Limb (tissue), 2 donors: ENCODE data around the gene HES6.

ENCODE experiments used
- DNase-seq, 2 donors: peaks; one replicate each; pipeline ENCODE4 v3.0.0-alpha.2; 2016; ENCODE audit errors: extremely low spot score in 2 of 2

HES6 gene, protein sequence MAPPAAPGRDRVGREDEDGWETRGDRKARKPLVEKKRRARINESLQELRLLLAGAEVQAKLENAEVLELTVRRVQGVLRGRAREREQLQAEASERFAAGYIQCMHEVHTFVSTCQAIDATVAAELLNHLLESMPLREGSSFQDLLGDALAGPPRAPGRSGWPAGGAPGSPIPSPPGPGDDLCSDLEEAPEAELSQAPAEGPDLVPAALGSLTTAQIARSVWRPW

DNA sequence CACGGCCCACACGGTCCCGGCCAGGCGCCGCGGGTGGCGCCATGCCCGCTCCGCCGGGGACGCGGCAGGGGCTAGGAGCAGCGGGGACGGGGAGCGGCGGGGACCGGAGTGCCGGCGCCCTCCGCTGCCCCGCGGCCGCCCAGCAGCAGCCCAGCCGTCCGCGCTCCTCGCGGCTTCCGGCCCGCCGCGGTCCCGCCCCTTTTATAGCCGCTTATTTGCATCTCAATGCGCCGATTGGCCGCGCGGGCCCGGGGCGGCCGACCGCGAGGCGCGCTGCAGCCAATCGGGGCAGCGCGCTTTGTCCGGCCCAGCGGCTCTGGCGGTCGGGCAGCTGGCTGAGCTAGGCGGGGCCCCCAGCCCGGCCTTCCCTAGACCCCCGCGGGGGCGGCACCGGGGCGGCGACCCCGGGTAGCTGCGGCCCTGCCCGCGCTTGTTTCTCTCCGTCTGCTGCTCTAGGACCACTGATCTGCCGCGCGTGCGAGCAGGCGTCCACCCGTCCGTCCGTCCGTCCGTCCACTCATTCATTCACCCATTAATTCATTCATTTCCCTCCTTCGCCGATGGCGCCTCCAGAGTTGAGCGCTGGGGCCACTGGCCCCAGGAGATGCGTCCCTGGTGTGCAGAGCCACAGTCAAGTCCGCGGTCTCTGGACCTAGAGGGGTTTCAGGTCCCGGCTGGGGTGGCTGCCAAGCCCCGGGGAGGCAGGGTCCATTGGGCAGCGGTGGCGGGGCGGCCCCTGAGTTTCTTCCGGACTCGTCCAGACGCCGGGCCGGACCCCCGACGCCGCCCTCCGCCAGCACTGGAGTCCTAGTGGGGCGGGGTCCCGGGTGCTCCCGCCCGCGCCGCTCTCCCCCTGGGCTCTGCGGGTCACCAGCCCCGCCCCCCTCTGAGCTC is at the start of gene HES6:
TSS of gene HES6 (minus strand) at position 176 of the 894 bp plus-strand sequence. CDS start at position 43, 133 bp downstream.
- DNase-seq = peak; percentile 91 to 92

DNA sequence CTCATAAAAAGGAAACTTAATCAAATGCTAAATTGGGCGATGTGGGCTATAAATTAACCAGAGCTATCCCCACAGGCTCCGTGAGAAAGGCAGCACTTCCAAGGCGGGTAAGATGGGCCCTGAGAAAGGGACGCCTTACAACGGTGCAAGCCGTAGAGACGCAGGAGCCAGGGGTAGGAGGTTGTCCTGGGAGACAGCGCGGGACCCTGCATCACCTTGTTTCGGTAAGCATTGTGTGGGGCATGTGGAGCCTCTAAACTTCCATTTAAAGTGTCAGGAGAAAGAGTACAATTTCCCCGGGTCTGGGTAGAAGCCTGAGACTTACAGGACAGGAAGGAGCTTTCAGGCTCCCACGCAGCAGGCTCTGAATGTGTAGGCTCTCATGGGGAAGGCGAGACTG is 49.7 kb upstream of the HES6 start:
- DNase-seq = no peak

DNA sequence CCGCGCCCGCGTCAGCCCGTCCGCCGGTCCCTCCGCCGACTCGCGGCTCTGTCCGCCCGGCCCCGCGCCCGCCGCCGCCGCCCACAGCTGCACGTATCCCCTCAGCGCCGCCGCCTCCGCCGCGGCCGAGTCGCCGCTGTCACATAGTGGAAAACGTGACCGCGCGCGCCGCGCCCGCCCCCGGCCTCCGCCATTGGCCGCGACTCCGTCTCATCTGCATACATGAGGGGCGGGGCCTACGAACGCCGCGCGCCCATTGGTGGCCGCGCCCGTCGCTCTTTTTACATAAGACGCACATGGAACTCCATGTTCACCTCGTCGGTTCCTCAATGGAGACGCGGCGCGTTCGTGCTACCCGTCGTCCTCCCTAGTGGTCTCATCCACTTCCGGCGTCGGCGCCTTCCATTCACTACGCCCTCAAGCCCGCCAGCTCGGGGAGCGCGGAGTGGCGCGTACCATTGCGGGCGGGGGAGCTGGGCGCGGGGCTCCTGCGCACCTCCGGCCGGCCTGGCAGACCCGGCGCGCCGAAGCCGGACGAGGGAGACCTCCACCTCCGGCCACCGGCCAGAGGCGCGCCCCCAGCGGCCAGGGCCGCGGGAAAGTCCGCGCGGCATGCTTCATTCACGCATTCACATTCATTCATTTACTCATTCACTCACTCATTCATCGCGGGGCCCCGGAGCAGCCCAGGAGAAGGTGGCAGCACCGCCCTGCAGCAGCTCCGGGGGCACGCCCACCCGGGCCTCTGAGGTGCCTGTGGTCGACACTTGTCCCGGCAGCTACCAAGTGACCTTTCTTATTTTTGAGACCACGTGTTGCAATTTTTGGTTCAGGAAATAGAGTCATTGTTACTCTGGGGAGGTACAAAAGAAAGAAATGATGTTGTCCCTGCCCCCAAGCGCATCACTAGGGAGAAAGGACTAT is 49.1 kb upstream of the HES6 start:
- DNase-seq = peak; percentile 98 to 99

DNA sequence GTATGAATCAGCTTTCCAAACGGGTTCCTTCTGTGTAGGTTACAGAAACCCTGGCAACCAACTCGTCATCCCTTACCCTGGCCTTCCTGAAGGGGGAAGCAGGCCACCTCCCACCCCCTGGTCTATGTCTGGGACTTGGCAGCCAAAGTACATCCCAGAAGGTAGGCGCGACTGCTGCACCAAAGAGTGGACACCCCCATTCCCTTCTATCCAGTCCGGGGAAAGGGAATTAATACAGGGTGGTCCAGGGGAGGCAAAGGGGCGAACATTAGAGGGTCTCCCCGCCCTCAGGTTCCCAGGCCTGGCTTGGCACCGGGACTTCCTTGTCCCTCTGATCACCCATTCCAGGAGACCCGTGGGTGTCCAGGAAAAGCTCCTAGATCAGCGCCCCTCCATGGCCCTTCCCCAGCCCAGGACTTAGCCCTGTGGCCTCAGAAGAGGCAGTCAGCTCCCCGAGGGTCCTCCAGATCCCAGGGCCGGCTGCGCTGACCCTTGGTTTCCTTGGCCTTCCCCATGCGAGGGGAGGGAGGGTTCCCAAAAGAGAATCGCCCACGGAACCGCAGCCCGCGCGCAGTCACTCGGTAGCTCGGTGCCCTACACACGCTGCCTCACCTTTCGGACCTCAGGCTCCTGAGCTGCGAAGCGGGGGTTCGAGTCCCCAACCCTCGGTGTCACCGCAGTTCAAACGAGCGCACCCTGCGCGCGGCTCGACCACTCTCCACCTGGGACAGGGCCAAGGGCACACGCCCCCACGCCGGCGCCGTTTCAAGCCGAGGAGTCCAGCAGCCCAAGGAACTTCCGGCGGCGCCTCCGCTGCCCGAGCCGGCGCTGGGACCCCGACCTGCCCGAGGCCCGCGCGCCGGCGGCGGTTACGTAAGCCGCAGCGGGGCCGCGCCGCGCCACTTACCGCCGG is 48.2 kb upstream of the HES6 start, which contains the start of gene PER2:
TSS of gene PER2 (minus strand) at position 874 of the 913 bp plus-strand sequence. CDS start 10,674 bp downstream, outside the sequence.
- DNase-seq = peak; percentile 64 to 75

DNA sequence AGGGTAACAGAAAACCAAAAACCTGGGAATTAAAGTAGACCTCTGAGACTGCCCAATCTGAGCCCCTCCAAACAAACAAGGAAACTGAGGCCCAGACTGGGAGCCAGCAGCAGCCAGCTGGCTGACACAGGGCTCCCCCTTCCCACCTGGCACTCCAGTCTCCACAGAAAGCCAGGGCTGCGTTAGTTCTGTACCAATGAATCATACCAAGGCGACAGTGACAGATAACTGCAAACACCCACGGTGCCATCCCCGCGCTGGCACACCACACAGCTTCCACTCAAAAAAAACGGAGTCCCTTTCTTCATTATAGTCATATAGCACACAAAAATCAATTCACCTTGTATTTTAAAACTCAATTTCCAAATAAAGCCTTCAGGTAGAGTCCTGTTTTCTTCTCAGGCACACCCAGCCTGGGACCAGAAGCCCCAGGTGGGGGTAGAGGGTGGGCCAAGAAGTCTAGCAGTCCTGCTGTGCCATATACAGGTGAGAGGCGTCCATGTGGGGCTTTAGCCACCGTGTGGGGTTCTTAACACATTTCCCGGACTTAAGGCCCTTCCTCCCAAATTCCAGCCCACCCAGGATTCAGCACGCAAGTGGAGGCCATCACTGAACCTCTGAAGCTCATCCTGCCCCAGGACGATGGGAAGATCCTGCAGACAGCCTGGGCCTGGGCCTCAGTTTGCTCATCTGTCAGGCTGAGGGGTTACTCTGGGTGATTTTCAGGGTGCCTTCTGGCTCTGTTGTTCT is 47.3 kb upstream of the HES6 start:
- DNase-seq = no peak

DNA sequence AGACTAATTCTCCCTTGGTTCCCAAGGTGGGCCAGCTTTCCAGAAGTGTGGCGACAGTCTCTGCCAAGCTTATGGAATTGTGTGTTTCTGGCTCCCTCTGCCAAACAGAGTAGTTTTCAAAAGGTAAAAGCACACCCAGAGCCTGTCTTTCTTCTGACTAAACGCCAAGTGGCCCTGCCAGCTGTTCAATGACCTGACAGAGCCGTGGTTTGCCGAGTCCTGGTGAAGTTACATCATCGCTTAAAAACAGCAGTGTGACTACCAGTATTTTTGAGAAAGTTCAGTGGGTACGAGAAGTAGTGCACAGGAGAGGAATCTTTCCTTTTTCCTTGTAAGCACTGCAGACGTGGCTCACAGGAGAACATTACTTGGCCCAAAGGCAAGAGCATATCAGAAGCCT is 46.7 kb upstream of the HES6 start:
- peak; percentile 38 to 50 for DNase-seq

DNA sequence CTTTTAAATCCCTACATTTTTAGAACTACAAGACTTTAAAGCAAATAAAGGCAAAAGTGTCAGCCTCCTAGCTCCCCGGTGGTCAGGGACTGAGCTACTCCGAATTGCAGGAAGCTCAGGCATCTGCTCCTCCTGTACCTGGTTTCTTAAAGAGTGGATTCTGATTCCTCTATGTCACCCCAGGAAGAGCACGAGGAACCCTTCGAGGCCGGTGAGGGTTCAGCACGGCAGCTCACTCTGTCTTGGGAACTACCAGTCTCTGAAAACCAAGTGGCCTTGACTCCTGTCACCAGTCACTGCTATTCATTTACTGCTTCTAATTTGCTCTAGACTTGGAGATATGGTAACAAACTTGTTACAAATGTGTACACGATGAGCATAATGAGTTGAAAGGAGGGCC is 46.3 kb upstream of the HES6 start:
- no peak for DNase-seq

DNA sequence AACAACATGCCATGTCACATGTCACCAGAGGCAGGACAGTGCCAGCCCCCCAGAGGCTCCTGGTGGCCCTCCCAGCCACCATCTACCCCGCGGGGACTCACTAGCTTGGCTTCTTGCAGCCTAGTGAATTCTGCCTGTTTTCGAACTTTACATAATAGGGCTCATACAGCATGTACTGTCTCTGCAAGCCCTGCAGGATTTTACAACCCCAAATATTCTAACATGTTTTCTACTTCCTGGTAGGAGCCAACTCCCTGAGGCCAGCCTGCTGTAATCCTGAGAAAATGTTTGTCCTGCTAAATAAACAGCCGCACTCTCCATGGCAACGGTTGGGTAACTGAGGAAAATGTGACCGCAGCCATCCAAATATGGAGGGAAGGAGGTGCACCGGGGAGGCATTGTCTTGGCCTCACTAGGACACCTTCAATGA is 45.8 kb upstream of the HES6 start:
- DNase-seq = peak; percentile 74 to 80

DNA sequence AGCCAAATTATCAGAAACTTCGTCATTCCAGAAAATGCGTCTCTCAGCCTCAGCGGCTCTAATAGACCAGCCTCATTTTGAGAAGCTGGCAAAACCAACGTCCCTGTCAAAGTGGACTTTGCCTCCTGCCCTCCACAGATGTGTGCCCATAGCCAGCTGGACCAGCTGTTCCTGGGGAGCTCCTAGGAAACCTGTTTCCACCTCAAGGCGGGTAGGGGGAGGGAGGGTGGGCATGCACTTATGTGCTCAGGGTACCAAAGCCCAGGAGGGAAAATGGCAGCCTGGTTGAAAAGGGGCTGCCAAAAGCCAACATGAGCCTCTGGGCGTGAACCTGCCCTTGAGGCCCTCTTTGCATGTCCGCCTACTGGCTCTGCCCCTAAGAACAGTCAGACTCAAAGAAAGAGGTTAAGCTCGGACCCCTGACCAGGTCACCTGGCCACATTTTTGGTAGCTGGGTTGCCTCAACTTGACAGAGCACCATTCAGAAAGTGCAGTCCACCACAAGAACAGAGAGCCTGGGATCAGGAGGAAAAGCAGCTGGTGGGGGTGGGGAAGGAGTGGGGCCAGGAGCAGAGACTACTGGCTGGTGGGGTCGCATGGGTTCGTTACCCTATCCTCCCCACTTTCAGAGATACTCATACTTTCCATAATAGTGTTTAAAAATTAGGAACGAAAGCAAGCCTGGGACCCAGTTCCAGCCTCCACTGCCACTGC is 45.1 kb upstream of the HES6 start:
- no peak for DNase-seq

DNA sequence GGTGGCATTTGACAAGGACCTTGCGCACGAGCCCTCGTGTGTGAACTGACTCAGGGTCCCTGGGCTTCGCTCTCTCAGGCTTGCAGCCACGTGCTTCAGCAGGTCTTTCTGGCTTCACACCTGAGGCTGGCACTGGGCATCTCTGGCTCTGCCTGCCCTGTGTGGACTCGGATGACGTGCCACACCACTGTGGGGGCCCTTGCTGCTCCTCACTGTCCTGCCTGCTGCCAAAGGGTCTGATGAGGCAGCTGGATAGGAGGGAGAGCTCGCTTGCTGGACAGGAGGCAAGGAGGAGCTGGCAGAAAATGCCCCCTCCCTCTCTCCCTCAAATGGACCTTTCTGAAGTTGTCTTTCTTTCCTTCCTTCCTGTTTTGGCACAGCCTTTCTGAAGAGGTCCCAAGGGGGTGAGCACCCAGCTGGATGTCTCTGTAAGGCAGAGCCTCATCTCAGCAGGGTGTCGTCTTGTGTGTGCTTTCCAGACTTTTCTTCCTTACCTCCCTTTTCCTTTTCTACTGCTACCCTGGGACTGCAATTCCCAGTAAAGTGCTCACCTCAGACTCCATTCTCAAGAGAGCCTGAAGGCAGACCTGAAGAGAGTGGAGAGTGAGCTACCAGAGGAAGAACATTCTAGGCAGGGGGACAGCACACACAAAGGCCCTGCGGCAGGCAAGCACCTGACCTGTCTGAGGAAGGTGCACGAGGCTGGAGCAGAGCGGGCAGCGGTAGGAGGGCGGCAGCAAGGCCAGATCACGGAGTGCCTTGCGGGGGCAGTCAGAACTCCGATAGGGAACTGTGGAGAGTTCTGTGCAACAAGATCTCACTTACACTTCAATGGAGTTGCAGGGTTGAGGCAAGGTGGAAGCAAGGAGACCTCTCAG is 43.3 kb upstream of the HES6 start:
- DNase-seq = peak in 1 of 2 donors; percentile 21

DNA sequence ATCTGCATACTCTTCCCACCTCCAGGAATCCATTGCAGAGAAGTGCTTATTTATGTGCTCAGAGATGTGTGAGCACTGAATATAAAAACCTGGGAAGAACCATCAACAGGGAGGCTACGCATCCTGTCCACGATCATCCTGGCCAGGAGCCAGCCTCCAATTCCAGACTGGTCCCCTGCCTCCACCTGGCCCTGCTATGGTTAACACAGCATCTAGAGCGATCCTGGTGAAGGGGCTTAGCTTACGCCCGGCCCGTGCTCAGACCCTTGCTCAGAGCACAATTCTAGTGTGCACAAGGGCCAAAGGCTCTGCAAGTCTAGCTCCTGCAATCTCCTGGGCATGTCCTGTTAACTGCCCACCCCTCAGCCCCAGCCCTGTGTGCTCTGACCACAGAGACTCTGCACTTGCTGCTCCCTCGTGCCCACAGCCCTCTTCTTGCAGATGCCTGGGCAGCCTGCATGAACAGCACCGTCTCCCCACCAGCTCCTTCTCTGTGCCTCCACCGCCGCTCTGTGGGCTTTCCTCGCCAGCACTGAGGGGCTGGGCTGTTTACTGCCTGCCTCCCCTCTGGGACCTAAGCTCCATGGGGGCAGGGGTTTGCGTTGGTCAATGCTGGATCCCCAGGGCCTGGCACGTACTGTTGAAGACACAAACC is 42.1 kb upstream of the HES6 start:
- no peak for DNase-seq

DNA sequence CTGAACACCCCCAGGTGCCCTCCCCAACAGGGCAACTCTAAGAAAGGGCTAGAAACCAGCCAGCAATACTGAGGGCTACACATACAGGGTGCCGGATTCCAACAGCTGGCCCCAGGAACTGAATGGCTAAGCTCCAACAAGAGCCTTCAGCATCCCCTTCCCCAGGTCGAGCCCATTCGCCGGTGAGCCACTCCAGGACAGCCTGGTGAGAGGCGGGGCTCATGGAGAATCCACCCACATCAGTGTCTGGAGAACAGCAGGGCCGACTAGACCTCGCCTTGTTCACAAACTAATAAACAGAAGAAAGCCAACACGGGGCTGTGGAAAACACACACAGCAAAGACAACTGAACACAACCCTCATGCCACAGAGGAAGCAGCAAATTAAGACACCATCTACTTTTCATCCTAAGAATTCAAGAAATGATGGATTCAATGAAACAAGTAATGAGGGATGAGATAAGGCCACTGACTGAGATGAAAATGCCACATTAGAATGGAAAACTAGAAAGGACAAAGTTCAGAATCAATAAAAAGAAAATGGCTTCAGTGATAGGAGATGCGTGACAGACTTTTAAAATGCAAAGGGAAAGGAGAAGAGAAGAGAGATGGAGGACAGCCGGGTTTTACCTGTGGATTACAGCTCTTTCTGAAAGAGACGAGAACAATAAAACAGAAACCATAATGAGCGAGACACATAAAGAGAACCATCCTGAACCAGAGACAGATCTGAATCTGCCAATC is 40.4 kb upstream of the HES6 start:
- DNase-seq = no peak

DNA sequence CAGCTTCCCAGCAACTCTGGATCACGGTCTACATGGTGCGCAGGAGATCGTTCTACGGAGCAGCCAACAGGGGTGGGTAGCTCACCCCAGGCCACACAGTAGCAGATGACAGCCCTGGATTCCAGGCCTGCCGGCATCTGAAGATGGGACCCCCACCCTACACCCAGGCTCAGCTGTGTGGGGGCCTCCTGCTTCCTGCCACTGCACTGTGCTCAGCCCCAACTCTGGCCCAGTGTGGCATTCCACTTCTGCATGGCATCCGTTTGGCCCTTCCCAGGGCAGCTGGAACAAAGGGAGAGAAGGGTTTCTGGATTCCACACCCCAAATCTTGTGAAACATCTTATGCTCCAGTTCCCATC is 39.5 kb upstream of the HES6 start:
- no peak for DNase-seq

DNA sequence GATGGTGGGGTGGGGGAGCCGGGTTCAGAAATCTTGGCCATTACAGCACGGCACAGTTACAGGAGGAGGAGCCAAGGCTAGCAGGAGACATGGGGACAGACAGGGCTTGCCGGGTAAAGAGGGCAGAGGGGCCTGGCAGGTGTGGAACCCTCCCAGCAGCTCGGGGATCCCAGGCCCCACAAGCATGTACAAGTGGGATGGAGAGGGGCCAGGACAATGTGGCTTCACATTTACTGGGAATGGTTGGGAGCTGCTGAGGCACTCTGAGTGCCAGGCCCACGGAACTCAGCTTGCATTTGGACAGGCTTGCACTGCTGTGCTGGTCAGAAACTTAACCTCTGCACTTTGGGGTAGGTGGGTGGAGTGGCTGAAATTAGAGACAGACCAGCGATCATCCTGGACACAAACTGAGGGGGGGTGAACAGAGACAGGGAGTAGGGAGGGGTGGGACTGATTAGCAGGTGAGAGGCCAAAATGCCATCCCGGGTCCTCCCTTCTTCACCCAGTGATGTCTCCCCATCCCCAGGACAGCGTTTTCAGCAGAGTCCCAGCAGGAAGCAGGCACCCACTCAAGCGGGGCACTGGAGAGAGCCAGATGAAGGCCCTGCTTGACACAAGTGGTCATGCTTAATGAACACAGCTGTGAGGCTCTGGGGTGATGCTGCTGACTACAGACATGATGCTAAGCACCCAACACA is 38.9 kb upstream of the HES6 start:
- DNase-seq = no peak

DNA sequence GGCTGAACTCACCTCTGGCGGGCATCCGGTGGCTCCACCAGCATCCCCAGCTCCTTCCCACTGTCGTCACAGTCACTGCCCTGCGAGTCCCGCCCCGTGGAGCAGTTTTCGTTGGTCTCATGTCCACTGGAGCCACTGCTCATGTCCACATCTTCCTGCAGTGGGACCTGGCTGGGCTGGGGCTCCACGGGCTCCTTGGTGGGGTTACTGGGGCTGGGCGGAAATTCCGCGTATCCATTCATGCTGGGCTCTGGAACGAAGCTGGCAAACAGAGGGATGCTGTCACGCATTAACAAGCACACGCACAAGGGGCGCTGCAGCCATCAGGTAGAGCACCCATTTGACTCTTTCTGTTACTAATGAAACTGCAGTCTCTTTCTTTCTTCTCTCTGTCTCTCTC is 37.9 kb upstream of the HES6 start:
- DNase-seq = no peak

DNA sequence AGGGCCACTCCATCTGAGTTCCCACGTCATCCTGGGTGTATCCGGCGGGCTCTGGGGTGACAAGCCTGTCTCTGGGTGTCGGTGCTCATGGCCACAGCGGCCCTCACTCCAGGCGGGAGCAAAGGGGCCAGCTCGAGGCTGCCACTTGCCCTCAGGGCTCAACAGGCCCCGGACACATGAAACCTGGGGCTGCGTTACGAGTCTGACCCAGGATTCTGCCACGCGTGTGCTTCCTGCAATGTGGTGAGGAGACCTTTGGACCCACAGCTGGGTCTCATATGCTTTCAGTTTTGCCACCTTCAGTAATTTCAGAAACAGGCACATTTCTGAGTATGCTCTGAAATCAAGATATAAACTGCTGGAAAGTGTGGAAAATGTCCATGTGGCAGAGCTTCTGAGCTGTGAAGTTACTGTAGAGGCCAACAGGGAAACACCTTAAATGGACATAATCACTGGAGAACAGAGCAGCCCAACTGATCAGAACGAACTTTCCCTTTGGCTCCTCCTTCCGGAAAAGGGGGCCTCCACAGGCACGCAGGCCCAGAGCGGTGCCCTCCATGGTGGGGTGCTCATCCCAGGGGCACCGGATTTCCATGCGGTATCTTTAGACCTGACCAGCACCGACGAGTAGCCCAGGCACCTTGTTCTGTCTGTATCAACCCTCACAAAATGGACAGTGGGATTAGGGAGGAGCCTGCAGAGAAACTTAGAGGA is 34.5 kb upstream of the HES6 start:
- no peak for DNase-seq
